ENCODE measurements around the gene MSANTD3.

MSANTD3 gene

GRCh38 chr9:100445903-100446549, 19.1 kb downstream of the MSANTD3 start:
- H3K4me2 ChIP-seq (ENCODE audit: low read depth, low read length) = no peak overlapping the region
- H3K4me1 ChIP-seq (ENCODE audit: low read length) = peaks cover 54% of the 10 kb centered on the region
- no peak for DNase-seq
- H2AFZ ChIP-seq (ENCODE audit: low read length) = no peak overlapping the region
- no peak overlapping the region for H3K4me3 ChIP-seq (ENCODE audit: low read length)
- H3F3A ChIP-seq (ENCODE audit: insufficient read depth, low read length) = peaks cover 32% of the 10 kb centered on the region
- no peak overlapping the region for H3K9ac ChIP-seq (ENCODE audit: low read length)
- no peaks in the 10 kb centered on the region for H4K20me1 ChIP-seq (ENCODE audit: insufficient read depth, low read length)
- 0 out of 2 replicates have a peak, but pooled peaks cover 3% of the 10 kb centered on the region for H3K79me2 ChIP-seq (ENCODE audit: low read length)
- H3K36me3 ChIP-seq (replicated peaks; ENCODE audit: insufficient read depth, low read length) = no peaks in the 10 kb centered on the region
- no peaks in the 10 kb centered on the region for H3K27me3 ChIP-seq (replicated peaks; ENCODE audit: insufficient read depth, low read length)
- H3K9me3 ChIP-seq (replicated peaks; ENCODE audit: insufficient read depth, low read length) = no peaks in the 10 kb centered on the region
- no peak overlapping the region for H3K27ac ChIP-seq (ENCODE audit: low read length)
- TF ChIP-seq EZH2phosphoT487 (IDR thresholded peaks at IDR 0.05; ENCODE audit: low read length) (no peak), EZH2 (optimal IDR thresholded peaks at IDR 0.05; ENCODE audit: low read depth, low read length) (no peak), CTCF (IDR thresholded peaks at IDR 0.05; ENCODE audit: low read length) (no peak)
- no peaks in the 10 kb centered on the region for H3K9me2 ChIP-seq (replicated peaks; ENCODE audit: insufficient read depth, low read length)

- Histone ChIP-seq H3K36me3 (replicated peaks; ENCODE audit: insufficient read depth, low read length) (no peaks in the 10 kb centered on the region), H4K20me1 (ENCODE audit: insufficient read depth, low read length) (no peaks in the 10 kb centered on the region)
- no peak for TF ChIP-seq CTCF (IDR thresholded peaks at IDR 0.05; ENCODE audit: low read length)
- TF ChIP-seq EZH2 (optimal IDR thresholded peaks at IDR 0.05; ENCODE audit: low read depth, low read length) = no peak
- TF ChIP-seq EZH2phosphoT487 (IDR thresholded peaks at IDR 0.05; ENCODE audit: low read length) = no peak
These were observed 20.1 kb downstream of the MSANTD3 start for GRCh38 chr9:100447041-100447440.

GRCh38 chr9:100448266-100448665, 21.3 kb downstream of the MSANTD3 start:
- peaks cover 32% of the 10 kb centered on the region for H3F3A ChIP-seq (ENCODE audit: insufficient read depth, low read length)
- H4K20me1 ChIP-seq (ENCODE audit: insufficient read depth, low read length) = no peaks in the 10 kb centered on the region

More at GRCh38 chr9:100447041-100447440, 20.1 kb downstream of the MSANTD3 start:
- Histone ChIP-seq H3K27me3 (replicated peaks; ENCODE audit: insufficient read depth, low read length) (no peaks in the 10 kb centered on the region), H2AFZ (ENCODE audit: low read length) (no peak overlapping the region), H3K4me1 (ENCODE audit: low read length) (peaks cover 54% of the 10 kb centered on the region), H3K27ac (ENCODE audit: low read length) (no peak overlapping the region), H3F3A (ENCODE audit: insufficient read depth, low read length) (peaks cover 32% of the 10 kb centered on the region), H3K9me3 (replicated peaks; ENCODE audit: insufficient read depth, low read length) (no peaks in the 10 kb centered on the region), H3K9me2 (replicated peaks; ENCODE audit: insufficient read depth, low read length) (no peaks in the 10 kb centered on the region), H3K9ac (ENCODE audit: low read length) (no peak overlapping the region), H3K79me2 (ENCODE audit: low read length) (0 out of 2 replicates have a peak, but pooled peaks cover 3% of the 10 kb centered on the region), H3K4me2 (ENCODE audit: low read depth, low read length) (no peak overlapping the region), H3K4me3 (ENCODE audit: low read length) (no peak overlapping the region)
- no peak for DNase-seq

More at GRCh38 chr9:100448266-100448665, 21.3 kb downstream of the MSANTD3 start:
- Histone ChIP-seq H2AFZ (ENCODE audit: low read length) (no peak overlapping the region), H3K36me3 (replicated peaks; ENCODE audit: insufficient read depth, low read length) (no peaks in the 10 kb centered on the region), H3K9ac (ENCODE audit: low read length) (peak overlapping the region; percentile 27; the same call in 1 of the 2 replicates), H3K9me2 (replicated peaks; ENCODE audit: insufficient read depth, low read length) (no peaks in the 10 kb centered on the region), H3K4me2 (ENCODE audit: low read depth, low read length) (peak overlapping the region; percentile 69), H3K79me2 (ENCODE audit: low read length) (0 out of 2 replicates have a peak, but pooled peaks cover 3% of the 10 kb centered on the region), H3K4me1 (ENCODE audit: low read length) (peaks cover 54% of the 10 kb centered on the region), H3K27me3 (replicated peaks; ENCODE audit: insufficient read depth, low read length) (no peaks in the 10 kb centered on the region), H3K9me3 (replicated peaks; ENCODE audit: insufficient read depth, low read length) (no peaks in the 10 kb centered on the region), H3K27ac (ENCODE audit: low read length) (peak overlapping the region; percentile 74), H3K4me3 (ENCODE audit: low read length) (0 out of 2 replicates have a peak overlapping the region, but pooled peaks have one; percentile 20)
- DNase-seq = peak; percentile 75
- TF ChIP-seq CTCF (IDR thresholded peaks at IDR 0.05; ENCODE audit: low read length) = no peak
- no peak for TF ChIP-seq EZH2phosphoT487 (IDR thresholded peaks at IDR 0.05; ENCODE audit: low read length)
- TF ChIP-seq EZH2 (optimal IDR thresholded peaks at IDR 0.05; ENCODE audit: low read depth, low read length) = no peak

Measured in MM.1S (cell line).